Endothelial cell of umbilical vein (primary cell): ENCODE measurements around the gene DDB1. TPM values are rescaled to one million over a fixed set of nuclear protein-coding genes. Genes with fewer than 3 reads are reported as not detected.

ENCODE experiments used
- BruUV-seq: library from RNA; stranded (reverse); fragments of 400-500 nt; replicated peaks from 2 replicates; lab custom pipeline; 2021; lab: Mats Ljungman, UMichigan
- CTCF ChIA-PET: fragments of 300-600, 350-600 bp; sonication (Branson Sonifier 250); formaldehyde crosslinking; loops from one replicate; lab custom pipeline; 2021; ENCODE audit warnings: antibody characterized with exemption, inconsistent platforms; lab: Charles Lee
- POLR2A ChIA-PET: fragments of 300-600, 350-600 bp; sonication (Branson Sonifier 250); formaldehyde crosslinking; loops from one replicate; lab custom pipeline; 2021; ENCODE audit warnings: antibody characterized with exemption, inconsistent platforms; lab: Charles Lee
- DNase-seq: peaks from one replicate; pipeline ENCODE4 v3.0.0-alpha.2; 2011; ENCODE audit warnings: low read depth, low spot score
- FAIRE-seq: peaks from 2 replicates; lab custom pipeline; 2011; peaks lifted over from hg19 to GRCh38; lab: Jason Lieb, UNC
- H2AFZ ChIP-seq: 2 replicates; pipeline ENCODE4 v1.6.0; 2012; ENCODE audit warnings: low read depth, low read length, control low read depth, inconsistent platforms
- H3K27ac ChIP-seq: 2 replicates; pipeline ENCODE4 v1.5.1; 2011; ENCODE audit warnings: low read depth, mild to moderate bottlenecking, control low read depth, low read length, moderate library complexity; ENCODE audit not compliant: insufficient read depth
- H3K27me3 ChIP-seq, 2 experiments: 2 replicates each; pipeline versions ENCODE4 v1.6.0 to v1.6.1; 2011; ENCODE audit warnings: low read length in 2 of 2, mixed read lengths in 1 of 2; ENCODE audit not compliant: control insufficient read depth in 2 of 2, insufficient read depth in 2 of 2
- H3K36me3 ChIP-seq, 2 experiments: 2 replicates in 1 of 2; 3 replicates in 1 of 2; pipeline ENCODE4 v1.5.1; 2011; ENCODE audit warnings: low read length in 2 of 2, mild to moderate bottlenecking in 1 of 2, moderate library complexity in 1 of 2; ENCODE audit not compliant: control insufficient read depth in 2 of 2, insufficient read depth in 2 of 2; ENCODE audit errors: extremely low read depth in 1 of 2
- H3K4me1 ChIP-seq: 3 replicates; pipeline ENCODE4 v1.5.1; 2011; ENCODE audit warnings: mild to moderate bottlenecking, low read length; ENCODE audit not compliant: control insufficient read depth, insufficient read depth; ENCODE audit errors: extremely low read depth
- H3K4me2 ChIP-seq: 2 replicates; pipeline ENCODE4 v1.6.1; 2011; ENCODE audit warnings: low read length, control low read depth, mixed read lengths; ENCODE audit not compliant: insufficient read depth
- H3K4me3 ChIP-seq, 3 experiments: fragments of 200-600 bp in 1 of 3; sonication (generic), shearing (Covaris generic) in 1 of 3; replicated peaks in 1 of 3; 2 replicates each; pipeline ENCODE4 v1.5.1; 2011 to 2016; ENCODE audit warnings: control low read depth in 3 of 3, low read length in 3 of 3, mild to moderate bottlenecking in 2 of 3, inconsistent platforms in 1 of 3, low read depth in 1 of 3, moderate library complexity in 1 of 3; ENCODE audit not compliant: insufficient read depth in 1 of 3
- H3K79me2 ChIP-seq: 2 replicates; pipeline ENCODE4 v1.6.0; 2012; ENCODE audit warnings: low read length, inconsistent platforms; ENCODE audit not compliant: control insufficient read depth, insufficient read depth
- H3K9ac ChIP-seq: replicated peaks from 2 replicates; pipeline ENCODE3; 2011; ENCODE audit warnings: low read length, control low read depth; ENCODE audit not compliant: insufficient read depth; ENCODE audit errors: extremely low read depth
- H3K9me1 ChIP-seq: replicated peaks from 3 replicates; pipeline ENCODE4 v1.6.0; 2011; ENCODE audit warnings: mild to moderate bottlenecking, low read length; ENCODE audit not compliant: control insufficient read depth, insufficient read depth; ENCODE audit errors: extremely low read depth
- H3K9me3 ChIP-seq: replicated peaks from 2 replicates; pipeline ENCODE4 v1.5.1; 2012; ENCODE audit warnings: low read length, inconsistent platforms; ENCODE audit not compliant: control insufficient read depth, insufficient read depth
- H4K20me1 ChIP-seq: replicated peaks from 2 replicates; pipeline ENCODE3; 2011; ENCODE audit warnings: mild to moderate bottlenecking, low read length; ENCODE audit not compliant: control insufficient read depth, insufficient read depth; ENCODE audit errors: extremely low read depth
- EZH2 ChIP-seq: IDR thresholded peaks from 2 replicates; pipeline ENCODE4 v1.6.1; 2012; ENCODE audit warnings: borderline replicate concordance, low read depth, mild to moderate bottlenecking, moderate library complexity, low read length, inconsistent platforms; ENCODE audit not compliant: severe bottlenecking
- FOS ChIP-seq: IDR thresholded peaks from 2 replicates; pipeline ENCODE4 v1.6.1; 2011; ENCODE audit warnings: mild to moderate bottlenecking, low read length, moderate library complexity, borderline replicate concordance; ENCODE audit not compliant: insufficient read depth
- GATA2 ChIP-seq: IDR thresholded peaks from 2 replicates; pipeline ENCODE4 v1.7.0; 2011; ENCODE audit warnings: low read depth, mild to moderate bottlenecking, moderate library complexity, mixed read lengths, low read length; ENCODE audit not compliant: insufficient read length, insufficient read depth
- JUN ChIP-seq: IDR thresholded peaks from 2 replicates; pipeline ENCODE4 v1.6.1; 2011; ENCODE audit warnings: borderline replicate concordance, low read depth; ENCODE audit not compliant: insufficient read length, insufficient read depth
- MYC ChIP-seq: IDR thresholded peaks from one replicate; pipeline ENCODE4 v1.6.1; 2011; ENCODE audit warnings: mild to moderate bottlenecking, low read depth, low read length
- POLR2A ChIP-seq: IDR thresholded peaks from 2 replicates; pipeline ENCODE4 v1.6.1; 2012; ENCODE audit warnings: low read depth, mild to moderate bottlenecking, control low read depth, low read length
- POLR2AphosphoS5 ChIP-seq: IDR thresholded peaks from 2 replicates; pipeline ENCODE4 v1.6.1; 2012; ENCODE audit warnings: low read depth, mild to moderate bottlenecking, control low read depth, low read length, moderate library complexity; ENCODE audit not compliant: insufficient read depth
- dilution Hi-C: fragments of 300-500 bp; cut with MboI; formaldehyde crosslinking; loops from one replicate; pipeline ENCODE4 v1.15.0; 2019; ENCODE audit warnings: low sequenced_read_pairs; ENCODE audit not compliant: extremely low pct_ligation_motif_present
- intact Hi-C: fragments of 100-400 bp; cut with micrococcal nuclease; formaldehyde crosslinking; loops from one replicate; pipeline ENCODE4 v1.10.0; 2022
- polyA plus RNA-seq, 4 experiments: library from polyadenylated mRNA; depleted of rRNA in 3 of 4; stranded (reverse) in 3 of 4; unstranded in 1 of 4; fragments of >200 nt; gene quantifications; 2 replicates each; pipeline versions ENCODE4 v1.2.1 to v1.2.3, GENCODE V29; 2011 to 2012; ENCODE audit warnings: missing spikeins in 1 of 4
- total RNA-seq: library from RNA; stranded (reverse); gene quantifications from 2 replicates; pipeline ENCODE4 v1.2.3, GENCODE V29; 2021
- TF ChIP-seq, protein P1 (sequence below): IDR thresholded peaks from 2 replicates; pipeline ENCODE4 v1.6.1; 2011; ENCODE audit not compliant: insufficient read depth, insufficient read length
- TF ChIP-seq, protein P2 (sequence below), 2 donors: IDR thresholded peaks; 1 replicate in 1 of 2; 2 replicates in 1 of 2; pipeline ENCODE4 v1.5.1; 2011; ENCODE audit warnings: low read length in 2 of 2, mild to moderate bottlenecking in 2 of 2, moderate library complexity in 2 of 2, control low read depth in 1 of 2, inconsistent platforms in 1 of 2, low read depth in 1 of 2; ENCODE audit not compliant: insufficient read depth in 1 of 2; ENCODE audit errors: extremely low read depth in 1 of 2

The DDB1 gene
- total and polyA plus RNA-seq, 2 donors (not counting 3 experiments of a cell fraction or from before 2014, with no cell fraction given) = 229 to 230 TPM

DNA sequence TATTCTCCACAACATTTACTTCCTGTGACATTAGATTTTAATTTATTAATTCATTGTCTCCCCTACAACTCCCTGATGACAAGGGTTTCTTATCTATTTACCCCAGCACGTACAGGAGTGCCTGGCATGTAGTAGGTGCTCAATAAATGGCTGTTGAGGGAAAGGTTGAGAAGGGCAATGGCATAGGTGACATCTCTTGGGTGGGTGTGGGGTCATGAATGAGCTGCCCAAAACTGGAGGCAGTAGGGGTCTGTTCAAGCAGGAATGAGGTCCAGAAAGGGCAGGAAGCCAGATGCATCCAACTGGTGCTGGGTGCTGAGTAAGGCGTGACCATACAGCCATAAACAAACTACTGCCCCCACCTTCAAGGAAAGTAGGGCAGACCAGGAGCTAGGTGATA lies 40.5 kb downstream of the DDB1 start:
- CTCF ChIA-PET = interaction anchor here (1.1 to 3.2 kb wide), 3 partner anchors 9 to 93 kb away, joined by 3 to 33 read pairs (median 3); no protein-coding TSS in a partner anchor
- no peak overlapping the region for H3K9ac ChIP-seq
- H3K9me1 ChIP-seq = no peaks in the 10 kb centered on the region
- intact Hi-C loops (no loop called here), dilution Hi-C loops (no loop called here)
- H3K36me3 ChIP-seq = no peaks in the 10 kb centered on the region
- no peaks in the 10 kb centered on the region for H3K79me2 ChIP-seq
- no peak overlapping the region for H3K4me3 ChIP-seq
- BruUV-seq = no TSS peak
- FAIRE-seq (no peak), DNase-seq (no peak)
- no peaks in the 10 kb centered on the region for H3K9me3 ChIP-seq
- H3K4me1 ChIP-seq = peaks cover 26% of the 10 kb centered on the region
- H3K27me3 ChIP-seq = peaks cover 5 to 9% of the 10 kb centered on the region in 2 experiments
- TF ChIP-seq, protein P1, sequence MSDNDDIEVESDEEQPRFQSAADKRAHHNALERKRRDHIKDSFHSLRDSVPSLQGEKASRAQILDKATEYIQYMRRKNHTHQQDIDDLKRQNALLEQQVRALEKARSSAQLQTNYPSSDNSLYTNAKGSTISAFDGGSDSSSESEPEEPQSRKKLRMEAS = no peak
- TF ChIP-seq JUN = no peak
- no peak for TF ChIP-seq MYC
- TF ChIP-seq POLR2A = no peak
- no peak for TF ChIP-seq GATA2
- TF ChIP-seq FOS = no peak
- no peak for TF ChIP-seq EZH2
- no peak for TF ChIP-seq POLR2AphosphoS5
- TF ChIP-seq, protein P2, sequence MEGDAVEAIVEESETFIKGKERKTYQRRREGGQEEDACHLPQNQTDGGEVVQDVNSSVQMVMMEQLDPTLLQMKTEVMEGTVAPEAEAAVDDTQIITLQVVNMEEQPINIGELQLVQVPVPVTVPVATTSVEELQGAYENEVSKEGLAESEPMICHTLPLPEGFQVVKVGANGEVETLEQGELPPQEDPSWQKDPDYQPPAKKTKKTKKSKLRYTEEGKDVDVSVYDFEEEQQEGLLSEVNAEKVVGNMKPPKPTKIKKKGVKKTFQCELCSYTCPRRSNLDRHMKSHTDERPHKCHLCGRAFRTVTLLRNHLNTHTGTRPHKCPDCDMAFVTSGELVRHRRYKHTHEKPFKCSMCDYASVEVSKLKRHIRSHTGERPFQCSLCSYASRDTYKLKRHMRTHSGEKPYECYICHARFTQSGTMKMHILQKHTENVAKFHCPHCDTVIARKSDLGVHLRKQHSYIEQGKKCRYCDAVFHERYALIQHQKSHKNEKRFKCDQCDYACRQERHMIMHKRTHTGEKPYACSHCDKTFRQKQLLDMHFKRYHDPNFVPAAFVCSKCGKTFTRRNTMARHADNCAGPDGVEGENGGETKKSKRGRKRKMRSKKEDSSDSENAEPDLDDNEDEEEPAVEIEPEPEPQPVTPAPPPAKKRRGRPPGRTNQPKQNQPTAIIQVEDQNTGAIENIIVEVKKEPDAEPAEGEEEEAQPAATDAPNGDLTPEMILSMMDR (IDR thresholded peaks at IDR 0.05; ENCODE audit: extremely low read depth in 1 of 2, insufficient read depth in 1 of 2, low read depth in 1 of 2, low read length in 2 of 2) = no peak
- no peaks in the 10 kb centered on the region for H4K20me1 ChIP-seq
- no peak overlapping the region for H3K4me2 ChIP-seq
- no peak overlapping the region for H3K27ac ChIP-seq
- POLR2A ChIA-PET = no interaction called here
- H2AFZ ChIP-seq = no peak overlapping the region
